Measurements from ENCODE around the gene TIMP2. TPM values are rescaled to one million over a fixed set of nuclear protein-coding genes. Genes with fewer than 3 reads are reported as not detected.
"Not testable (repeated sequence)": the region's sequence is repeated elsewhere in the genome, so short reads cannot be mapped to it uniquely, and the experiment has no call there.

The TIMP2 gene
- total RNA-seq, 4 donors from 2014 or later = 52.9 to 133 (median 82.2) TPM

GRCh38 chr17:78891406-78892061, 33.7 kb downstream of the TIMP2 start:
- peak; percentile 76 to 81 for DNase-seq
- no peak overlapping the region for H3K27ac ChIP-seq
- H3K36me3 ChIP-seq = no peaks in the 10 kb centered on the region
- no peak overlapping the region for H3K4me3 ChIP-seq (replicated peaks in 1 of 3)
- intact Hi-C loops (cut with DNase I) = no loop called here
- TF ChIP-seq POLR2A (IDR thresholded peaks at IDR 0.05) (no peak), CTCF (IDR thresholded peaks at IDR 0.05) (no peak)
- H3K4me1 ChIP-seq = peaks cover 0 to 26% of the 10 kb centered on the region in 2 donors
- 36 to 43% methylated on average over 21 of the region's 21 CpGs for WGBS, 2 donors
- no peaks in the 10 kb centered on the region for H3K27me3 ChIP-seq
- H3K9me3 ChIP-seq = no peaks in the 10 kb centered on the region

GRCh38 chr17:78890498-78890897, 34.7 kb downstream of the TIMP2 start:
- intact Hi-C loops (cut with DNase I) = no loop called here
- Histone ChIP-seq H3K4me3 (replicated peaks in 1 of 3) (no peak overlapping the region), H3K4me1 (peaks cover 0 to 21% of the 10 kb centered on the region in 2 donors), H3K36me3 (no peaks in the 10 kb centered on the region), H3K27me3 (no peaks in the 10 kb centered on the region), H3K9me3 (no peaks in the 10 kb centered on the region), H3K27ac (no peak overlapping the region)
- TF ChIP-seq POLR2A (IDR thresholded peaks at IDR 0.05) (no peak), CTCF (IDR thresholded peaks at IDR 0.05) (no peak)
- 83 to 89% methylated on average over 16 of the region's 16 CpGs for WGBS, 2 donors
- peak in 1 of 2 donors; percentile 33 for DNase-seq

GRCh38 chr17:78890096-78890495, 35.1 kb downstream of the TIMP2 start:
- H3K36me3 ChIP-seq; H3K9me3 ChIP-seq; H3K27ac ChIP-seq; H3K27me3 ChIP-seq; DNase-seq; H3K4me3 ChIP-seq (replicated peaks in 1 of 3); intact Hi-C loops (cut with DNase I): not testable (repeated sequence)
- 88 to 97% methylated on average over 9 to 11 of the region's 11 CpGs for WGBS, 2 donors
- H3K4me1 ChIP-seq = peaks cover 0 to 22% of the 10 kb centered on the region in 2 donors

GRCh38 chr17:78889531-78889930, 35.7 kb downstream of the TIMP2 start:
- no peak overlapping the region for H3K27ac ChIP-seq
- no peak for TF ChIP-seq POLR2A (IDR thresholded peaks at IDR 0.05)
- no peak for TF ChIP-seq CTCF (IDR thresholded peaks at IDR 0.05)
- peaks cover 1 to 27% of the 10 kb centered on the region in 2 donors for H3K4me1 ChIP-seq
- 89 to 92% methylated on average over 8 of the region's 8 CpGs for WGBS, 2 donors
- H3K27me3 ChIP-seq = no peaks in the 10 kb centered on the region
- H3K36me3 ChIP-seq = no peaks in the 10 kb centered on the region
- no peak for DNase-seq
- no peaks in the 10 kb centered on the region for H3K9me3 ChIP-seq
- no peak overlapping the region for H3K4me3 ChIP-seq (replicated peaks in 1 of 3)
- intact Hi-C loops (cut with DNase I) = no loop called here

- no peak overlapping the region for H3K4me3 ChIP-seq (replicated peaks in 1 of 3)
- no peak for TF ChIP-seq POLR2A (IDR thresholded peaks at IDR 0.05)
- no peak for TF ChIP-seq CTCF (IDR thresholded peaks at IDR 0.05)
- WGBS, 2 donors = 84 to 89% methylated on average over 10 of the region's 10 CpGs
- no peak overlapping the region for H3K27ac ChIP-seq
- H3K4me1 ChIP-seq = peaks cover 6 to 32% of the 10 kb centered on the region in 2 donors
- no peaks in the 10 kb centered on the region for H3K9me3 ChIP-seq
- H3K36me3 ChIP-seq = no peaks in the 10 kb centered on the region
- no peak for DNase-seq
- intact Hi-C loops (cut with DNase I) = no loop called here
- H3K27me3 ChIP-seq = no peaks in the 10 kb centered on the region
Observed at GRCh38 chr17:78888941-78889518, 36.2 kb downstream of the TIMP2 start.
